Vagina (tissue), 2 donors: ENCODE data around the gene PGP.

Experiments used
- POLR2A ChIP-seq, 2 donors: fragments of 450-650 bp; IDR thresholded peaks; one replicate each; pipeline ENCODE4 v1.6.1; 2017; ENCODE audit warnings: antibody characterized with exemption in 2 of 2, mild to moderate bottlenecking in 2 of 2, moderate library complexity in 2 of 2
- TF ChIP-seq, protein P1 (sequence below), 3 experiments: fragments of 450-650 bp in 2 of 3; fragments of 200-600 bp in 1 of 3; sonication (generic) in 1 of 3; IDR thresholded peaks; one replicate each; pipeline ENCODE4 v1.5.1; 2017 to 2019; ENCODE audit warnings: antibody characterized with exemption in 3 of 3, mild to moderate bottlenecking in 2 of 3, moderate library complexity in 2 of 3

DNA sequence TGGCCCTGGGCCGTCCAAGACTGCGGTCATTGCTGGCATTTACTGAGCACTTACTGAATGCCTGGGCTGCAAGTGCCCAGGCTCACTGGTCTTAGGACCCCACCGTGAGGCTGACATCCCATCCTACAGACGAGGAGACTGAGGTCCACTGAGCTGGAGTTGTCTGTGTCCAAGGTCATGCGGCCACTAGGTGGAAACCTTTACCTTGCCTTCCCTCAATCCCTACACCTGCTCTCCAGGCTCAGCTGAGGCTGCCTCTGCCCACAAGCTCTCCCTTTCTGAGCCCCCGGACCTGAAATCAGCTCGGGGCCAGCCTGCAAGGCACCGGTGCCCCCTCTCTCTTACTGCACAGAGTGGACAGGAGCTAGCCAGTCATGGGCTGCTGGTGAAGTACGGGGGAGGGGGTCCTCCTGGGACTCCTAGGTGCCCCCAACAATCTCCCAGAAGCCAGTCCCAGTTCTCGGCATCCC lies 19.8 kb downstream of the PGP start:
- TF ChIP-seq, protein P1, sequence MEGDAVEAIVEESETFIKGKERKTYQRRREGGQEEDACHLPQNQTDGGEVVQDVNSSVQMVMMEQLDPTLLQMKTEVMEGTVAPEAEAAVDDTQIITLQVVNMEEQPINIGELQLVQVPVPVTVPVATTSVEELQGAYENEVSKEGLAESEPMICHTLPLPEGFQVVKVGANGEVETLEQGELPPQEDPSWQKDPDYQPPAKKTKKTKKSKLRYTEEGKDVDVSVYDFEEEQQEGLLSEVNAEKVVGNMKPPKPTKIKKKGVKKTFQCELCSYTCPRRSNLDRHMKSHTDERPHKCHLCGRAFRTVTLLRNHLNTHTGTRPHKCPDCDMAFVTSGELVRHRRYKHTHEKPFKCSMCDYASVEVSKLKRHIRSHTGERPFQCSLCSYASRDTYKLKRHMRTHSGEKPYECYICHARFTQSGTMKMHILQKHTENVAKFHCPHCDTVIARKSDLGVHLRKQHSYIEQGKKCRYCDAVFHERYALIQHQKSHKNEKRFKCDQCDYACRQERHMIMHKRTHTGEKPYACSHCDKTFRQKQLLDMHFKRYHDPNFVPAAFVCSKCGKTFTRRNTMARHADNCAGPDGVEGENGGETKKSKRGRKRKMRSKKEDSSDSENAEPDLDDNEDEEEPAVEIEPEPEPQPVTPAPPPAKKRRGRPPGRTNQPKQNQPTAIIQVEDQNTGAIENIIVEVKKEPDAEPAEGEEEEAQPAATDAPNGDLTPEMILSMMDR (IDR thresholded peaks at IDR 0.05) = no peak
- no peak for TF ChIP-seq POLR2A (IDR thresholded peaks at IDR 0.05)
